Measurements from ENCODE around the gene AACS. TPM values are rescaled to one million over a fixed set of nuclear protein-coding genes. Genes with fewer than 3 reads are reported as not detected.

Gene AACS
- total and polyA plus RNA-seq, 8 donors = 15.0 to 56.5 (median 25.1) TPM

- H3K27me3 ChIP-seq = no peaks in the 10 kb centered on the region
- no peaks in the 10 kb centered on the region for H3K36me3 ChIP-seq
- H3K4me1 ChIP-seq = no peaks in the 10 kb centered on the region
- no peak overlapping the region for H3K4me3 ChIP-seq
- peaks cover 0 to 4% (median 0%) of the 10 kb centered on the region in 4 donors for H3K9me3 ChIP-seq
- intact Hi-C loops (cut with DNase I; ENCODE audit: low total_unique reads) = no loop called here
- no peak overlapping the region for H3K27ac ChIP-seq
- TF ChIP-seq POLR2AphosphoS5 (IDR thresholded peaks at IDR 0.05) = no peak
- TF ChIP-seq, protein P1, sequence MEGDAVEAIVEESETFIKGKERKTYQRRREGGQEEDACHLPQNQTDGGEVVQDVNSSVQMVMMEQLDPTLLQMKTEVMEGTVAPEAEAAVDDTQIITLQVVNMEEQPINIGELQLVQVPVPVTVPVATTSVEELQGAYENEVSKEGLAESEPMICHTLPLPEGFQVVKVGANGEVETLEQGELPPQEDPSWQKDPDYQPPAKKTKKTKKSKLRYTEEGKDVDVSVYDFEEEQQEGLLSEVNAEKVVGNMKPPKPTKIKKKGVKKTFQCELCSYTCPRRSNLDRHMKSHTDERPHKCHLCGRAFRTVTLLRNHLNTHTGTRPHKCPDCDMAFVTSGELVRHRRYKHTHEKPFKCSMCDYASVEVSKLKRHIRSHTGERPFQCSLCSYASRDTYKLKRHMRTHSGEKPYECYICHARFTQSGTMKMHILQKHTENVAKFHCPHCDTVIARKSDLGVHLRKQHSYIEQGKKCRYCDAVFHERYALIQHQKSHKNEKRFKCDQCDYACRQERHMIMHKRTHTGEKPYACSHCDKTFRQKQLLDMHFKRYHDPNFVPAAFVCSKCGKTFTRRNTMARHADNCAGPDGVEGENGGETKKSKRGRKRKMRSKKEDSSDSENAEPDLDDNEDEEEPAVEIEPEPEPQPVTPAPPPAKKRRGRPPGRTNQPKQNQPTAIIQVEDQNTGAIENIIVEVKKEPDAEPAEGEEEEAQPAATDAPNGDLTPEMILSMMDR (IDR thresholded peaks at IDR 0.05) = no peak
- TF ChIP-seq EP300 (IDR thresholded peaks at IDR 0.05) = no peak
- TF ChIP-seq POLR2A (IDR thresholded peaks at IDR 0.05) = no peak
- 81 to 87% (median 84%) methylated on average over 19 of the region's 19 CpGs for WGBS, 5 donors
- DNase-seq = no peak
Observed at GRCh38 chr12:125032466-125033152, 32.6 kb upstream of the AACS start.

- DNase-seq = no peak
- 82 to 92% (median 91%) methylated on average over 9 of the region's 9 CpGs for WGBS, 5 donors
- H3K4me1 ChIP-seq = no peaks in the 10 kb centered on the region
- H3K4me3 ChIP-seq = no peak overlapping the region
- TF ChIP-seq, protein P1 (IDR thresholded peaks at IDR 0.05) = no peak
- TF ChIP-seq EP300 (IDR thresholded peaks at IDR 0.05) (no peak), POLR2AphosphoS5 (IDR thresholded peaks at IDR 0.05) (no peak), POLR2A (IDR thresholded peaks at IDR 0.05) (no peak)
- no peaks in the 10 kb centered on the region for H3K36me3 ChIP-seq
- H3K9me3 ChIP-seq = peaks cover 0 to 4% (median 0%) of the 10 kb centered on the region in 4 donors
- intact Hi-C loops (cut with DNase I; ENCODE audit: low total_unique reads) = no loop called here
- no peaks in the 10 kb centered on the region for H3K27me3 ChIP-seq
- H3K27ac ChIP-seq = no peak overlapping the region
Observed at GRCh38 chr12:125033288-125033687, 31.9 kb upstream of the AACS start.

- Histone ChIP-seq H3K9me3 (peaks cover 0 to 4% (median 0%) of the 10 kb centered on the region in 4 donors), H3K27ac (no peak overlapping the region), H3K27me3 (no peaks in the 10 kb centered on the region), H3K4me1 (no peaks in the 10 kb centered on the region), H3K36me3 (no peaks in the 10 kb centered on the region), H3K4me3 (no peak overlapping the region)
- intact Hi-C loops (cut with DNase I; ENCODE audit: low total_unique reads) = no loop called here
- no peak for DNase-seq
- 64 to 73% (median 71%) methylated on average over 6 of the region's 6 CpGs for WGBS, 5 donors
- no peak for TF ChIP-seq EP300 (IDR thresholded peaks at IDR 0.05)
- no peak for TF ChIP-seq POLR2A (IDR thresholded peaks at IDR 0.05)
- TF ChIP-seq POLR2AphosphoS5 (IDR thresholded peaks at IDR 0.05) = no peak
- TF ChIP-seq, protein P1 (IDR thresholded peaks at IDR 0.05) = no peak
Observed at GRCh38 chr12:125038976-125039625, 26.1 kb upstream of the AACS start.

DNA sequence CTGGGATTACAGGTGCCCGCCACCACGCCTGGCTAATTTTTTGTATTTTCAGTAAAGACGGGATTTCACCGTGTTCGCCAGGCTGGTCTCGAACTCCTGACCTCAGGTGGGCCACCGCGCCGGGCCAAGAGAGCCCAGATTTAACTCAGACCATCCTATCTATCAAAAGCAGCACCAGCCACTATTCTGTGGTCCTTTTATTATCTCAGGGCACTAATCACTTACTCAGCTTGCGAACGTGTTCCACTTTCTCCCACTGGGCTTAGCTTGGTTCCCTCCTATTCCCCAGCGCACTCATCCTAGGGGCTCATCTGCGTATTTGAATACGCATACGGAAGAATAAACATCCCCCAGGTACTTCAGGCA is 16.2 kb upstream of the AACS start:
- WGBS, 5 donors = 48 to 55% (median 53%) methylated on average over 15 of the region's 15 CpGs
- Histone ChIP-seq H3K4me1 (peaks cover 5 to 15% (median 11%) of the 10 kb centered on the region in 4 donors), H3K4me3 (peak overlapping the region; percentile 54 to 61 (median 56)), H3K36me3 (no peaks in the 10 kb centered on the region), H3K9me3 (no peaks in the 10 kb centered on the region), H3K27me3 (no peaks in the 10 kb centered on the region), H3K27ac (peak overlapping the region; percentile 21 to 70 (median 65))
- intact Hi-C loops (cut with DNase I; ENCODE audit: low total_unique reads) = no loop called here
- no peak for DNase-seq
- no peak for TF ChIP-seq POLR2A (IDR thresholded peaks at IDR 0.05)
- TF ChIP-seq, protein P1 (IDR thresholded peaks at IDR 0.05) = no peak
- TF ChIP-seq EP300 (IDR thresholded peaks at IDR 0.05) = no peak
- TF ChIP-seq POLR2AphosphoS5 (IDR thresholded peaks at IDR 0.05) = no peak
